HG03469 (cell line): ENCODE data around the gene ETHE1.
A peak's percentile ranks its signal among the peaks of the same experiment; 100 is the strongest.

ENCODE experiments used
- ATAC-seq: cut with Tn5 transposase; IDR thresholded peaks from one replicate; pipeline ENCODE4 v1.9.1; 2021; ENCODE audit warnings: mild to moderate bottlenecking, moderate library complexity, moderate number of reproducible peaks; ENCODE audit not compliant: unreplicated experiment

Gene ETHE1

GRCh38 chr19:43468354-43469159 is 58.4 kb downstream of the ETHE1 start:
- ATAC-seq, result no peak

GRCh38 chr19:43467730-43468129 is 59.3 kb downstream of the ETHE1 start:
- ATAC-seq, result no peak

DNA sequence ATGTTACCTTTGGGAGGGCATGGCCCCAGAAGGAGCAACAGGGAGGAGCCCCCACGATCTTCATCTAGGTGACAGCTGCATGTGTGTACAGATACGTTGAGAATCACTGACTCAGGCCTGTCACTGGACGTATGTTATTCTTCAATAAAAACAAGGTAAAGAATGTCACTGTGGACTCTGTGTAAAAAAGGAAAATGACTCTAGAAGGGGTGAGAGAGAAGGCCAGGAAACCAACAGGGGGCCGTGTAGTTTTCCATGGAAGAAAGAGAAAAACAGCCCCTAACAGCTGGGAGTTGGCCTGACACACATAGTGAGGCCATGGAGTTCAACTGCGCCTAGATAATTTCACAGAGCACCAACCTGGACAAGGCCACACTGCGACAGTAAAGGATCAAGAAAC is 59.7 kb downstream of the ETHE1 start:
- ATAC-seq, result no peak

GRCh38 chr19:43466793-43467192 is 60.2 kb downstream of the ETHE1 start:
- ATAC-seq, result no peak

DNA sequence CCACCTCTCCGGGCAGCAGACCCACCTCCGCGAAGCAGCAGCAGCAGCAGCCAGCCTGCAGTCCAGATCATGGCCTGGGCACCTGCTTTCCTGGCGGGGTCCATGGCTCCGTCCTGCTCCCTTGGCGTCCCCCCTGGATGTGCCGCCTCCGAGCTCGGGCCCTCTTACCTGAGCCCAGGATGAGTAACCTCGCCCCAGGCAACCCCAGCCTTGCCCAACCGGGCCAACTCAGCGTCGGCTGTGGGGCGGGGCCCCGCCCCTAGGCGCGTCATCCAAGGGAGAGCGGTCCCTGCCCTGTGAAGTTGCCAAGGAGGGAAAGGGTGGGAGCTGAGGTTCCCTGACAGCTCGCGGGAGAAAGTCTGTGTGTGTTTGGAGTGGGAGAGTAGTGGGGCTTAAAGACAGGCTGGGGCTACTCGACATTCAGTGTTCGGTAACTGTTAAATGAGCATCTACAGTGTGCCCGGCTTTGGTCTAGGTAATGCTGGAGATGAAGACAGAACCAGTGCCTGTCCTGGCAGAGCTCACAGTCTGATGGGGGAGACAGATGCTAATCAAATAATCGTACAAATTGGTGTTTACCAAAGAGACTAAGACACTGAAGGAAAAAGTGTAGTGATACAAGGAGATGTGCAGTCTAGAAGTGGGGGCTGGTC is 61.4 kb downstream of the ETHE1 start, which contains the start of gene LYPD3:
Gene LYPD3, minus strand, starts transcription at position 141 of the 653 bp plus-strand sequence. Its CDS starts 37 bp downstream, at position 104.
- ATAC-seq, result no peak

DNA sequence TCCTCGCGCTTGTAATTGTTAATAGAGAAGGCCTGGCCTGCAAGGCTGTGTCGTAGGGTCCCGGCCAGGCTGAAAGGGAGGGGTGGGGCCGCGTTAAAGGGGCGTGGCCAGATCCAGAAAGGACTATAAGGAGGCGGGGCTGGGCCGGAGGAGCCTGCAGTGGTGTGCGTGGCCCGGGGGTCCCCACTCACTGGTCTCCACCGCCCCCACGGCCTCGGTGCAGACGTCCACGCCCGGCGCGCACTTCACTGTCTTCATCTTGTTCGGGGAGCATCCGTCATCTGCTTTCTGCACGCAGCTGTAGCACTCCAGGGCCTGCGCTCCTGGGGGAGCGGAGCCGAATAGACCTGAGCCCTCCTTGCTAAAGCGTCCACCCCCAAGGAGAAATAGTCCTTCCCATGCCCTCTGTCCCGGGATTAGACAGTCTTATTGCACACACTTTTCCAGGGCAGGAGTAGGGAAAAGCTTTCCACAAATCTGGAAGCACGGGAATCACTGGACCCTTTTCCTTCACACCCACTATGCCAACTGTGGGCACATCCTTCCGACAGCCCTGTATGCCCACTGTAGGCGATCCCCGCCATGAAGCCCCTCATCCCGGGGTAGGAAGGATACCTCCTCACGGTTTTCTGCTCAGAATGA is 62.7 kb downstream of the ETHE1 start:
- ATAC-seq, result peak; percentile 15

DNA sequence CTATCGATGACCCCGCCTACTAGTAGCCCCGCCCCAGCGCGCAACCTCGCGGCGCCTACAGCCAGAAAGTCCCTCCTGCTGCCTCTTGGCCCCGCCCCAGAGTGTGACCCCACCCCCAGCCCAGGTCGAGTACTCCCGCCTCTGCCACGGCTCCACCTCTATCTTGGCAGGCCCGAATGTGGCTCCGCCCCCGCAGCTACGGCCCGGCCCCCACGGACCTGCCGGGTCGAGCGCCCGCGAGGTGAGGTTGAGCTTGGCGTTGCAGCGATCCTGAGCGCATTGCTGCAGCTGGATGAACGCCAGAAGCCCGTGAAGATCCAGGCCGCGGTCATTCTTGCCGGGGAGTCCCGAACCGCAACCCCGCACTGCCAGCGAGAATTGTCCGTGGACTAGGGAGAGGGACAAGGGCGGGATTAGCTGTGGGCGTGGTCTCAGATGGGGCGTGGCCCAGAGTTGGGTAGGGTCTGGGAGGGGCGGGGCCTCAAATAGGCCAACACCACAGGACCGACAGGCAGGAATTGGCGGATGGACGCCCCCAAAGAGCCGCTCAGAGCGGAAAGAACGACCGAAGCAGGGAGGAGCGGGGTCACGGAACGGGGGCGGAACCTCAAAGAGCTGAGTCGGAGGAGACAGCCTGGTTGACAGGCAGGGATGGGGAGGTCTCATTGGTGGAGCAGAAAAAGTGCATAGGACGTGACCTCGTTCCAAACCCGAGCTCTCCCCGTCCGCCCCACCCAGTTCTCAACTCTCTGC is 63.4 kb downstream of the ETHE1 start:
- ATAC-seq, result peak; percentile 48

- ATAC-seq, result no peak
These were observed 64.1 kb downstream of the ETHE1 start for GRCh38 chr19:43462785-43463380.

DNA sequence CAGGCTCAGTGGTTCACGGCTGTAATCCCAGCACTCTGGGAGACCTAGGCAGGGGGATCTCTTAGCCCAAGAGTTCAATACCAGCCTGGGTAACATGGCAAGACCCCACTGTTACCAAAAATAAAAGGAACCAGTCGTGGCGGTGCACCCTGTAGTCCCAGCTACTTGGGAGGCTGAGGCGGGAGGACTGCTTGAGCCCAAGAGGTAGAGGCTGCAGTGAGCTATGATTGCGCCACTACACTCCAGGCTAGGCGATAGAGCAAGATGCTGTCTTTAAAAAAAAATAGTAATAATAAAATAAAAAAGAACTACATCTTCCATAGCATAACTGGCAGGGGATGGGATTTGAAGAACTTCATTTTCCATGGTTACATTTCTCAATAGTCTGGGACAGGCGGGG is 64.6 kb downstream of the ETHE1 start:
- no peak for ATAC-seq

GRCh38 chr19:43461303-43461702 is 65.7 kb downstream of the ETHE1 start:
- no peak for ATAC-seq

- ATAC-seq, result no peak
These were observed 66.5 kb downstream of the ETHE1 start for GRCh38 chr19:43460362-43461016.

GRCh38 chr19:43457809-43458208 is 69.2 kb downstream of the ETHE1 start:
- ATAC-seq, result no peak
